Measurements from ENCODE around the gene NPR2. TPM values are rescaled to one million over a fixed set of nuclear protein-coding genes. Genes with fewer than 3 reads are reported as not detected.

NPR2 gene
- total and polyA plus RNA-seq, 7 donors, result 0.60 to 26.6 (median 20.3) TPM

DNA sequence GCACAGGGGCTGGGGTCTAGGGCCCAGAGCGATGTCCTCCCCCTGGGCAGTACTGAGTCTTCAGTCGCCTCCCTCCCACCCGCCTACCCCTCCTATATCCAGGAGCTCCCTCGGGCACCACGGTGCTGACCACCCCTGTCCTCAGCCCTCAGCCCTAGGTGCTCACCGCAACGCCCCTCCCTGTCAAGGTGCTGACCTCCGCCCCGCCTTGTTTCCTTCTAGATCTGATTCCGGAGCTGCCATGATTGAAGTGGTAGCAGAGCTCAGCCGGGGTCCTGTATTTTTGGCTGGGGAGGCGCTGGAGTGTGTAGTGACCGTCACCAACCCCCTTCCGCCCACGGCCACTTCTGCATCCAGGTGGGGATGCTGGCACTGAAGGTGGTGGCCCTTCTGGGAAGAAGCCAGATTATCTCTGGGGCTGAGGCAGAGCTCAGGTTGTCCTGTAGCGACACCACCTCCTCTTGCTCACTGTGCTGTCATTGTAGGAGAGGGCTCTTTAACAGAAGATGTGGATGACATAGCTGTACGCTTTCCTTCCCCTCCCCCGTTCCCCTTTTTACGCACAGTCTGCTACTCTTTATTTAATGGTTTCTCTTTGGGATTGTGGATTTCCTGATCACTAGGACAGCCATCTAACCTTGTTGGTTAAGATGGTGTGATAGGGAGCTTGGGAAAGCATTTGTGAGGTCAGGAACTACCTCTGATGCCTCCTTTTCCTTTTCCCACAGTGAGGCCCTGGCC, 41.7 kb upstream of the NPR2 start:
- Histone ChIP-seq H3K27me3 (no peaks in the 10 kb centered on the region), H3K4me1 (peaks cover 0 to 51% (median 49%) of the 10 kb centered on the region in 4 donors), H3K9me3 (no peaks in the 10 kb centered on the region), H3K36me3 (peaks cover 13 to 50% (median 35%) of the 10 kb centered on the region in 4 donors), H3K27ac (peak overlapping the region; percentile 90 to 97 (median 92)), H3K4me3 (peak overlapping the region; percentile 87 to 97 (median 89))
- WGBS, 2 donors, result 1 to 3% methylated on average over 19 of the region's 19 CpGs
- intact Hi-C loops (cut with DNase I), result loop anchor here (5.0 to 10.0 kb wide), 4 partner anchors 63 to 1085 kb away; partner anchors contain the start of genes CCL27 and SPAG8
- TF ChIP-seq POLR2A (IDR thresholded peaks at IDR 0.05) (no peak), EP300 (IDR thresholded peaks at IDR 0.05) (no peak)
- TF ChIP-seq, protein P1, sequence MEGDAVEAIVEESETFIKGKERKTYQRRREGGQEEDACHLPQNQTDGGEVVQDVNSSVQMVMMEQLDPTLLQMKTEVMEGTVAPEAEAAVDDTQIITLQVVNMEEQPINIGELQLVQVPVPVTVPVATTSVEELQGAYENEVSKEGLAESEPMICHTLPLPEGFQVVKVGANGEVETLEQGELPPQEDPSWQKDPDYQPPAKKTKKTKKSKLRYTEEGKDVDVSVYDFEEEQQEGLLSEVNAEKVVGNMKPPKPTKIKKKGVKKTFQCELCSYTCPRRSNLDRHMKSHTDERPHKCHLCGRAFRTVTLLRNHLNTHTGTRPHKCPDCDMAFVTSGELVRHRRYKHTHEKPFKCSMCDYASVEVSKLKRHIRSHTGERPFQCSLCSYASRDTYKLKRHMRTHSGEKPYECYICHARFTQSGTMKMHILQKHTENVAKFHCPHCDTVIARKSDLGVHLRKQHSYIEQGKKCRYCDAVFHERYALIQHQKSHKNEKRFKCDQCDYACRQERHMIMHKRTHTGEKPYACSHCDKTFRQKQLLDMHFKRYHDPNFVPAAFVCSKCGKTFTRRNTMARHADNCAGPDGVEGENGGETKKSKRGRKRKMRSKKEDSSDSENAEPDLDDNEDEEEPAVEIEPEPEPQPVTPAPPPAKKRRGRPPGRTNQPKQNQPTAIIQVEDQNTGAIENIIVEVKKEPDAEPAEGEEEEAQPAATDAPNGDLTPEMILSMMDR (IDR thresholded peaks at IDR 0.05), result no peak
- no peak for DNase-seq

- no peak for TF ChIP-seq EP300 (IDR thresholded peaks at IDR 0.05)
- no peak for TF ChIP-seq POLR2AphosphoS5 (IDR thresholded peaks at IDR 0.05)
- TF ChIP-seq, protein P1 (IDR thresholded peaks at IDR 0.05), result no peak
- TF ChIP-seq POLR2A (IDR thresholded peaks at IDR 0.05), result no peak
- intact Hi-C loops (cut with DNase I), result no loop called here
- H3K27ac ChIP-seq, result peak overlapping the region; percentile 90 to 97 (median 92)
- peak overlapping the region in 2 of 4 donors; percentile 87 to 88 for H3K4me3 ChIP-seq
- H3K9me3 ChIP-seq, result no peaks in the 10 kb centered on the region
- no peaks in the 10 kb centered on the region for H3K27me3 ChIP-seq
- peaks cover 13 to 47% (median 34%) of the 10 kb centered on the region in 4 donors for H3K36me3 ChIP-seq
- H3K4me1 ChIP-seq, result peaks cover 0 to 46% (median 44%) of the 10 kb centered on the region in 4 donors
- 55 to 62% methylated on average over 4 of the region's 4 CpGs for WGBS, 2 donors
- DNase-seq, result no peak
These were observed 41.2 kb upstream of the NPR2 start for GRCh38 chr9:35750256-35750531.

GRCh38 chr9:35753466-35753865, 37.9 kb upstream of the NPR2 start:
- no peak overlapping the region for H3K4me3 ChIP-seq
- no peak overlapping the region for H3K27ac ChIP-seq
- H3K27me3 ChIP-seq, result no peaks in the 10 kb centered on the region
- H3K36me3 ChIP-seq, result peaks cover 13 to 46% (median 34%) of the 10 kb centered on the region in 4 donors
- WGBS, 2 donors, result 91 to 92% methylated on average over 5 of the region's 5 CpGs
- no peaks in the 10 kb centered on the region for H3K9me3 ChIP-seq
- DNase-seq, result no peak
- intact Hi-C loops (cut with DNase I), result no loop called here
- peaks cover 0 to 39% (median 35%) of the 10 kb centered on the region in 4 donors for H3K4me1 ChIP-seq
- TF ChIP-seq, protein P1 (IDR thresholded peaks at IDR 0.05), result peak in 1 of 4 experiments; percentile 7
- no peak for TF ChIP-seq POLR2AphosphoS5 (IDR thresholded peaks at IDR 0.05)

- H3K4me3 ChIP-seq, result no peak within 1 kb of the TSS
- H3K4me1 ChIP-seq, result peaks cover 0 to 40% (median 38%) of the 10 kb centered on the region in 4 donors
- 56% methylated on average over 3 of the region's 3 CpGs for WGBS, 2 donors
- intact Hi-C loops (cut with DNase I), result no loop called here
- peaks cover 13 to 46% (median 34%) of the 10 kb centered on the region in 4 donors for H3K36me3 ChIP-seq
- DNase-seq, result no peak
- TF ChIP-seq POLR2AphosphoS5 (IDR thresholded peaks at IDR 0.05), result no peak
- TF ChIP-seq, protein P1 (IDR thresholded peaks at IDR 0.05), result no peak
- H3K27ac ChIP-seq, result no peak within 1 kb of the TSS
- no peaks in the 10 kb centered on the region for H3K27me3 ChIP-seq
- no peaks in the 10 kb centered on the region for H3K9me3 ChIP-seq
These were observed 37.1 kb upstream of the NPR2 start, which contains the start of gene MSMP for GRCh38 chr9:35754264-35754663. MSMP (minus strand) TSS chr9:35754276; CDS start chr9:35754129, 147 bp downstream.

All from sigmoid colon (tissue), 7 donors.